ENCODE data around the gene S100B. TPM values are rescaled to one million over a fixed set of nuclear protein-coding genes. Genes with fewer than 3 reads are reported as not detected.

Gene S100B
- total and polyA plus RNA-seq, 7 donors, result 14.3 to 126 (median 28.5) TPM

DNA sequence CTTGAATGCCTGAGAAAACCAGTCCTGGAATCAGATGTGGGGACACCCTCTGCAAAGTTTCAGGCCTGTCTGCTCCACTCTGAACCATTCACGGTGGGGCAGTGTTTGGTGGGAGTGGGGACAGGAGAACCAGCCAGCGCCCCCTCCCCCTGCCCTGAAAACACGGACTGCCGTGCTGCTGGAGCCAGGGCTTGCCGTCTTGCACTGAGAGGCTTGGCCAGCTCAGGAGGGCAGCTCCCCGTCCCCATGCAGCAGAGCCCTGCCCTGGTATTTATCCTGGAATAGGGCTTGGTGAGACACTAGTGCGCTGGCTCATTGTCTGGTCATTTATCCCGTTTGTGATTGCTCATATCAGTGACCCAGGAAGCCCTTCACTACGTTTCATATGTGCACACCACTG lies 3.9 kb downstream of the S100B start:
- no peaks in the 10 kb centered on the region for H3K36me3 ChIP-seq
- TF ChIP-seq POLR2A (IDR thresholded peaks at IDR 0.05), result no peak
- no peak for TF ChIP-seq POLR2AphosphoS5 (IDR thresholded peaks at IDR 0.05)
- no peak for TF ChIP-seq EP300 (IDR thresholded peaks at IDR 0.05)
- TF ChIP-seq, protein P1, sequence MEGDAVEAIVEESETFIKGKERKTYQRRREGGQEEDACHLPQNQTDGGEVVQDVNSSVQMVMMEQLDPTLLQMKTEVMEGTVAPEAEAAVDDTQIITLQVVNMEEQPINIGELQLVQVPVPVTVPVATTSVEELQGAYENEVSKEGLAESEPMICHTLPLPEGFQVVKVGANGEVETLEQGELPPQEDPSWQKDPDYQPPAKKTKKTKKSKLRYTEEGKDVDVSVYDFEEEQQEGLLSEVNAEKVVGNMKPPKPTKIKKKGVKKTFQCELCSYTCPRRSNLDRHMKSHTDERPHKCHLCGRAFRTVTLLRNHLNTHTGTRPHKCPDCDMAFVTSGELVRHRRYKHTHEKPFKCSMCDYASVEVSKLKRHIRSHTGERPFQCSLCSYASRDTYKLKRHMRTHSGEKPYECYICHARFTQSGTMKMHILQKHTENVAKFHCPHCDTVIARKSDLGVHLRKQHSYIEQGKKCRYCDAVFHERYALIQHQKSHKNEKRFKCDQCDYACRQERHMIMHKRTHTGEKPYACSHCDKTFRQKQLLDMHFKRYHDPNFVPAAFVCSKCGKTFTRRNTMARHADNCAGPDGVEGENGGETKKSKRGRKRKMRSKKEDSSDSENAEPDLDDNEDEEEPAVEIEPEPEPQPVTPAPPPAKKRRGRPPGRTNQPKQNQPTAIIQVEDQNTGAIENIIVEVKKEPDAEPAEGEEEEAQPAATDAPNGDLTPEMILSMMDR (IDR thresholded peaks at IDR 0.05), result no peak
- H3K9me3 ChIP-seq, result no peaks in the 10 kb centered on the region
- peaks cover 0 to 12% (median 10%) of the 10 kb centered on the region in 4 donors for H3K4me1 ChIP-seq
- DNase-seq, result no peak
- intact Hi-C loops (cut with DNase I), result no loop called here
- H3K4me3 ChIP-seq, result no peak overlapping the region
- 73 to 78% methylated on average over 9 of the region's 9 CpGs for WGBS, 2 donors
- no peaks in the 10 kb centered on the region for H3K27me3 ChIP-seq
- H3K27ac ChIP-seq, result no peak overlapping the region

DNA sequence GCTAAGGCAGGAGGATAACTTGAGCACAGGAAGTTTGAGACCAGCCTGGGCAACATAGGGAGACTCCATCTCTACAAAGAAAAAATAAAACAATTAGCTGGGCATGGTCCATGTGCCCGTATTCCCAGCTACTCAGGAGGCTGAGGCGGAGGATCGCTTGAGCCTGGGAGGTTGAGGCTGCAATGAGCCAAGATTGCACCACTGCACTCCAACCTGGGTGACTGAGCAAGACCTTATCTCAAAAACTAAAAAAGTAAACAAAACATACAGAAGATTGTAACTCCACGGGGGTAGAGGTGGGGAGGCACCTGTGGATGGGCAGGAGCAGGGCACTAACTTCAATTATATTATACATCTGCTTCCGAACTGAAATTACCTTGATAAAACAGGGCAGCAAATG lies 4.6 kb downstream of the S100B start:
- no peak overlapping the region for H3K27ac ChIP-seq
- no peak overlapping the region for H3K4me3 ChIP-seq
- WGBS, 2 donors, result 47 to 75% methylated on average over 5 of the region's 5 CpGs
- no peaks in the 10 kb centered on the region for H3K27me3 ChIP-seq
- no peaks in the 10 kb centered on the region for H3K9me3 ChIP-seq
- intact Hi-C loops (cut with DNase I), result no loop called here
- H3K36me3 ChIP-seq, result no peaks in the 10 kb centered on the region
- TF ChIP-seq POLR2A (IDR thresholded peaks at IDR 0.05) (no peak), EP300 (IDR thresholded peaks at IDR 0.05) (no peak), POLR2AphosphoS5 (IDR thresholded peaks at IDR 0.05) (no peak)
- TF ChIP-seq, protein P1 (IDR thresholded peaks at IDR 0.05), result no peak
- DNase-seq, result no peak
- H3K4me1 ChIP-seq, result peaks cover 0 to 12% (median 10%) of the 10 kb centered on the region in 4 donors

DNA sequence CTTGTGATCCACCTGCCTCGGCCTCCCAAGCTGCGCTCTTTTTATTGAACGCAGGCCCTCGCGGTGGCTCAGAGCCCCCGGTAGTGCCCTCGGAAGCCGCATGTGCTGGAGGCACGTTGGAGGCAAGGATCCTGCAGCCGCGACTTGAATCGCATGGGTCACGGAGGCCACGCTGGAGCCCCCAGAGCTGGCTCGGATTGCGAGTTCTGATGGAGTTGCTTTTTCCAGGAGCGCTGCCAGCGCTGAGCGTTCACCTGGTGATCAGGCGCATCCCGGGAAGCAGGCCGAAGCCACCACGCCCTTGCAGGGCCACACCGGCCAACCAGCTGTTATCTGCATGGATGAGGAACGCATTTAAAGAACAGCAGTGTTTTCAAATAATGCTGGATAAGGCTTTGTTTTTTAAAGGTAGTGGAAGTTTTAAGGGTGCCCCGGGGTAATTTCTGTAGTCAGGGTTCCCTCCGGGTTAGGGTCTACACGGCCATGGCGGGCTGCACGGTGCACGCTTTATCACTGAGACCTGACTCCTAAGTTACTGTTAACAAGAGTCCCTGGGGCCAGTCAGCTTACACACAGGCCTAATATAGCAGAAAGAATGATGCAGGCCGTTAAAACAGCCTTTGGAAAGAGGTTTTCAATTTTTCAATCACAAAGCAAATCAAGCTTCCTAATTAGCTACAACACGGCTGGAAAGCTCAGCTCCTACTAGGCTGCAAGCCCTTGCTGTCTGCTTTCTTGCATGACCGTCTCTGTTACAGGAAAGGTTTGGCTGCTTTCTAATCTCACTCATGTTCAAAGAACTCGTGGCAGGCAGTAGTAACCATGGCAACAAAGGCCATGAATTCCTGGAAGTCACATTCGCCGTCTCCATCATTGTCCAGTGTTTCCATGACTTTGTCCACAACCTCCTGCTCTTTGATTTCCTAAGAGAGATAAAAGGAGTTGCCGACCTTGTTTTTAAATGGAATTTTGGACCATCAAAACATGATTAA lies 6.0 kb downstream of the S100B start:
- H3K4me1 ChIP-seq, result peaks cover 0 to 12% (median 10%) of the 10 kb centered on the region in 4 donors
- H3K36me3 ChIP-seq, result no peaks in the 10 kb centered on the region
- intact Hi-C loops (cut with DNase I), result no loop called here
- WGBS, 2 donors, result 85 to 86% methylated on average over 38 of the region's 38 CpGs
- peak overlapping the region in 1 of 4 donors; percentile 53 for H3K27ac ChIP-seq
- H3K9me3 ChIP-seq, result no peaks in the 10 kb centered on the region
- TF ChIP-seq EP300 (IDR thresholded peaks at IDR 0.05), result no peak
- TF ChIP-seq POLR2A (IDR thresholded peaks at IDR 0.05), result no peak
- peak in 1 of 4 donors; percentile 51 for TF ChIP-seq POLR2AphosphoS5 (IDR thresholded peaks at IDR 0.05)
- TF ChIP-seq, protein P1 (IDR thresholded peaks at IDR 0.05), result no peak
- no peak overlapping the region for H3K4me3 ChIP-seq
- H3K27me3 ChIP-seq, result no peaks in the 10 kb centered on the region
- no peak for DNase-seq

DNA sequence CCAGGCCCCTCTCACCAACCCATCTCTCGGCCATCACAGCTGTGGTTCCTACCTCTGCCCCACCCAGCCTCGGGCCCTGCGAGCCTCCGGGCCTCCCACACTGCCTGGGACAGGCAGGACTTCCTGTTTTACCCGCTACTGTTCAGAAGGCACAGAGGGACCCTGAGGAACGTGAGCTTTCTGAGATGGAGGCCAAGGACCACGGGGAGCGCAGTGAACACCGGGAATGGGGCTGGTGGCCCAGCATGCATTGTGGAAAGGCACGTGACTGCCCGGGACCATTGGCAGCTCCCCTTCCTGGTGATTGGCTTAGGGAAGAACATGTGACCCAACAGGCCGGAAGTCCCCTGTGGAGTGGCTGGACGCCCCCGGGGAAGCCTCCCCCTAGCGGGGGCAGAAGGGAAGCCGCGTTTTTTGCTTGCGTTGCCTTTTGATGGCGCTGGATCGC lies 7.0 kb downstream of the S100B start:
- Histone ChIP-seq H3K36me3 (no peaks in the 10 kb centered on the region), H3K27me3 (no peaks in the 10 kb centered on the region), H3K27ac (no peak overlapping the region), H3K4me3 (no peak overlapping the region), H3K4me1 (peaks cover 0 to 12% (median 10%) of the 10 kb centered on the region in 4 donors), H3K9me3 (no peaks in the 10 kb centered on the region)
- TF ChIP-seq, protein P1 (IDR thresholded peaks at IDR 0.05), result no peak
- no peak for TF ChIP-seq POLR2AphosphoS5 (IDR thresholded peaks at IDR 0.05)
- WGBS, 2 donors, result 93% methylated on average over 20 of the region's 20 CpGs
- intact Hi-C loops (cut with DNase I), result no loop called here
- DNase-seq, result no peak
